ENCODE measurements around the gene SCGB2A2. TPM values are rescaled to one million over a fixed set of nuclear protein-coding genes. Genes with fewer than 3 reads are reported as not detected.
A peak's percentile ranks its signal among the peaks of the same experiment; 100 is the strongest.

Gene SCGB2A2
- total and polyA plus RNA-seq, 10 of the 15 experiments (the other 5 are each of a cell fraction or from before 2014, with no cell fraction given) = not detected

DNA sequence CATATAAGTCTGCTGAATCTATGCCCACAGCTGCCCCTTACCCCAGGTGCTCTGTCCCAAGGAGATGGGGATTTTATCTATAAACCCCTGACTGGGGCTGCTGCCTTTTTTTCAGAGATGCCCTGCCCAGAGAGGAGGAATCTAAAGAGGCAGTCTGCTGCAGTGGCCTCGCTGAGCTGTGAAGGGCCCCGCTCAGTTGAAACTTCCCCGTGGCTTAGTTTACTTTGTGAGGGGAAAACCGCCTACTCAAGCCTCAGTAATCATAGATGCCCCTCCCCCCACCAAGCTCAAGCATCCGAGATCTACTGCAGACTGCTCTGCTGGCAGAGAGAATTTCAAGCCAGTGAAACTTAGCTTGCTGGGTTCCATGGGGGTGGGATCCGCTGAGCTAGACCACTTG is 36.3 kb downstream of the SCGB2A2 start:
- Histone ChIP-seq H3K4me3 (no peak overlapping the region), H2AFZ (ENCODE audit: control insufficient read depth, low read depth, low read length) (no peak overlapping the region), H3K4me1 (ENCODE audit: control insufficient read depth, insufficient read depth, low read length) (no peaks in the 10 kb centered on the region), H3K9me3 (replicated peaks; ENCODE audit: control insufficient read depth, insufficient read depth, low read length) (no peaks in the 10 kb centered on the region), H4K20me1 (ENCODE audit: control insufficient read depth, insufficient read depth) (no peaks in the 10 kb centered on the region), H3K4me2 (ENCODE audit: control insufficient read depth, insufficient read depth) (no peak overlapping the region), H3K36me3 (ENCODE audit: control insufficient read depth in 2 of 2, insufficient read depth in 2 of 2, low read length in 1 of 2) (no peaks in the 10 kb centered on the region), H3K27ac (ENCODE audit: control insufficient read depth, insufficient read depth) (no peak overlapping the region), H3K27me3 (replicated peaks in 1 of 2; ENCODE audit: control insufficient read depth in 2 of 2, insufficient read depth in 2 of 2, low read length in 1 of 2) (no peaks in the 10 kb centered on the region; a peak in 1 of 4 replicates), H3K79me2 (ENCODE audit: control insufficient read depth, insufficient read depth, low read length) (no peaks in the 10 kb centered on the region), H3K9ac (ENCODE audit: control insufficient read depth, insufficient read depth, low read length) (no peak overlapping the region)
- CTCF ChIA-PET = interaction anchor here (1.0 to 1.5 kb wide), 5 partner anchors 60 to 509 kb away, joined by 3 to 7 read pairs (median 4); no protein-coding TSS in a partner anchor
- no TSS peak for BruUV-seq (replicated peaks)
- POLR2A ChIA-PET = no interaction called here
- no peak for FAIRE-seq
- intact Hi-C loops (cut with micrococcal nuclease; ENCODE audit: unreplicated experiment) (no loop called here), in situ Hi-C loops (cut with MboI) (no loop called here)
- RAD21 ChIA-PET (ENCODE audit: unreplicated experiment) = interaction anchor here (1.2 kb wide), 1 partner anchor 10 kb away, joined by 3 read pairs; no protein-coding TSS in a partner anchor
- 14% methylated on average over 6 of the region's 6 CpGs for WGBS (ENCODE audit: insufficient coverage, insufficient replicate concordance, low lambda C conversion rate, missing lambda C conversion rate)
- ATAC-seq = peak; percentile 62
- SMC1A ChIA-PET (ENCODE audit: uncharacterized antibody, unreplicated experiment) = interaction anchor here (0.7 to 1.7 kb wide), 4 partner anchors 9 to 88 kb away, joined by 3 to 5 read pairs (median 4); no protein-coding TSS in a partner anchor
- no peak for DNase-seq (ENCODE audit: low read depth, low spot score)
- TF ChIP-seq NR2C2 (IDR thresholded peaks at IDR 0.05; ENCODE audit: borderline replicate concordance, control insufficient read depth, insufficient read length, low read depth) = no peak
- TF ChIP-seq, protein P1, sequence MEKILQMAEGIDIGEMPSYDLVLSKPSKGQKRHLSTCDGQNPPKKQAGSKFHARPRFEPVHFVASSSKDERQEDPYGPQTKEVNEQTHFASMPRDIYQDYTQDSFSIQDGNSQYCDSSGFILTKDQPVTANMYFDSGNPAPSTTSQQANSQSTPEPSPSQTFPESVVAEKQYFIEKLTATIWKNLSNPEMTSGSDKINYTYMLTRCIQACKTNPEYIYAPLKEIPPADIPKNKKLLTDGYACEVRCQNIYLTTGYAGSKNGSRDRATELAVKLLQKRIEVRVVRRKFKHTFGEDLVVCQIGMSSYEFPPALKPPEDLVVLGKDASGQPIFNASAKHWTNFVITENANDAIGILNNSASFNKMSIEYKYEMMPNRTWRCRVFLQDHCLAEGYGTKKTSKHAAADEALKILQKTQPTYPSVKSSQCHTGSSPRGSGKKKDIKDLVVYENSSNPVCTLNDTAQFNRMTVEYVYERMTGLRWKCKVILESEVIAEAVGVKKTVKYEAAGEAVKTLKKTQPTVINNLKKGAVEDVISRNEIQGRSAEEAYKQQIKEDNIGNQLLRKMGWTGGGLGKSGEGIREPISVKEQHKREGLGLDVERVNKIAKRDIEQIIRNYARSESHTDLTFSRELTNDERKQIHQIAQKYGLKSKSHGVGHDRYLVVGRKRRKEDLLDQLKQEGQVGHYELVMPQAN (conservative IDR thresholded peaks at IDR 0.05) = no peak
- no peak for TF ChIP-seq TBL1XR1 (IDR thresholded peaks at IDR 0.05; ENCODE audit: low read depth, low read length)
- TF ChIP-seq, protein P2, sequence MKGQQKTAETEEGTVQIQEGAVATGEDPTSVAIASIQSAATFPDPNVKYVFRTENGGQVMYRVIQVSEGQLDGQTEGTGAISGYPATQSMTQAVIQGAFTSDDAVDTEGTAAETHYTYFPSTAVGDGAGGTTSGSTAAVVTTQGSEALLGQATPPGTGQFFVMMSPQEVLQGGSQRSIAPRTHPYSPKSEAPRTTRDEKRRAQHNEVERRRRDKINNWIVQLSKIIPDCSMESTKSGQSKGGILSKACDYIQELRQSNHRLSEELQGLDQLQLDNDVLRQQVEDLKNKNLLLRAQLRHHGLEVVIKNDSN (IDR thresholded peaks at IDR 0.05; ENCODE audit: borderline replicate concordance, extremely low read length, insufficient read depth, low read depth, low read length) = no peak
- TF ChIP-seq, protein P3, sequence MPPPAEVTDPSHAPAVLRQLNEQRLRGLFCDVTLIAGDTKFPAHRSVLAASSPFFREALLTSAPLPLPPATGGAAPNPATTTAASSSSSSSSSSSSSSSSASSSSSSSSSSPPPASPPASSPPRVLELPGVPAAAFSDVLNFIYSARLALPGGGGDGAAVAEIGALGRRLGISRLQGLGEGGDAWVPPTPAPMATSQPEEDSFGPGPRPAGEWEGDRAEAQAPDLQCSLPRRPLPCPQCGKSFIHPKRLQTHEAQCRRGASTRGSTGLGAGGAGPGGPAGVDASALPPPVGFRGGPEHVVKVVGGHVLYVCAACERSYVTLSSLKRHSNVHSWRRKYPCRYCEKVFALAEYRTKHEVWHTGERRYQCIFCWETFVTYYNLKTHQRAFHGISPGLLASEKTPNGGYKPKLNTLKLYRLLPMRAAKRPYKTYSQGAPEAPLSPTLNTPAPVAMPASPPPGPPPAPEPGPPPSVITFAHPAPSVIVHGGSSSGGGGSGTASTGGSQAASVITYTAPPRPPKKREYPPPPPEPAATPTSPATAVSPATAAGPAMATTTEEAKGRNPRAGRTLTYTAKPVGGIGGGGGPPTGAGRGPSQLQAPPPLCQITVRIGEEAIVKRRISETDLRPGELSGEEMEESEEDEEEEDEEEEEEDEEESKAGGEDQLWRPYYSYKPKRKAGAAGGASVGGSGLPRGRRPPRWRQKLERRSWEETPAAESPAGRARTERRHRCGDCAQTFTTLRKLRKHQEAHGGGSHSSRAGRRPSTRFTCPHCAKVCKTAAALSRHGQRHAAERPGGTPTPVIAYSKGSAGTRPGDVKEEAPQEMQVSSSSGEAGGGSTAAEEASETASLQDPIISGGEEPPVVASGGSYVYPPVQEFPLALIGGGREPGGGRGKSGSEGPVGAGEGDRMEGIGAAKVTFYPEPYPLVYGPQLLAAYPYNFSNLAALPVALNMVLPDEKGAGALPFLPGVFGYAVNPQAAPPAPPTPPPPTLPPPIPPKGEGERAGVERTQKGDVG (CRISPR knock-in tag; IDR thresholded peaks at IDR 0.05) = no peak
- no peak for TF ChIP-seq EZH2 (IDR thresholded peaks at IDR 0.05; ENCODE audit: borderline replicate concordance, control insufficient read depth, low read depth, low read length)
- no peak for TF ChIP-seq SMAD5 (IDR thresholded peaks at IDR 0.05; ENCODE audit: low read depth)
- TF ChIP-seq, protein P4, sequence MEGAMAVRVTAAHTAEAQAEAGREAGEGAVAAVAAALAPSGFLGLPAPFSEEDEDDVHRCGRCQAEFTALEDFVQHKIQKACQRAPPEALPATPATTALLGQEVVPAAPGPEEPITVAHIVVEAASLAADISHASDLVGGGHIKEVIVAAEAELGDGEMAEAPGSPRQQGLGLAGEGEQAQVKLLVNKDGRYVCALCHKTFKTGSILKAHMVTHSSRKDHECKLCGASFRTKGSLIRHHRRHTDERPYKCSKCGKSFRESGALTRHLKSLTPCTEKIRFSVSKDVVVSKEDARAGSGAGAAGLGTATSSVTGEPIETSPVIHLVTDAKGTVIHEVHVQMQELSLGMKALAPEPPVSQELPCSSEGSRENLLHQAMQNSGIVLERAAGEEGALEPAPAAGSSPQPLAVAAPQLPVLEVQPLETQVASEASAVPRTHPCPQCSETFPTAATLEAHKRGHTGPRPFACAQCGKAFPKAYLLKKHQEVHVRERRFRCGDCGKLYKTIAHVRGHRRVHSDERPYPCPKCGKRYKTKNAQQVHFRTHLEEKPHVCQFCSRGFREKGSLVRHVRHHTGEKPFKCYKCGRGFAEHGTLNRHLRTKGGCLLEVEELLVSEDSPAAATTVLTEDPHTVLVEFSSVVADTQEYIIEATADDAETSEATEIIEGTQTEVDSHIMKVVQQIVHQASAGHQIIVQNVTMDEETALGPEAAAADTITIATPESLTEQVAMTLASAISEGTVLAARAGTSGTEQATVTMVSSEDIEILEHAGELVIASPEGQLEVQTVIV (IDR thresholded peaks at IDR 0.05; ENCODE audit: borderline replicate concordance, partially characterized antibody) = no peak
- TF ChIP-seq, protein P5, sequence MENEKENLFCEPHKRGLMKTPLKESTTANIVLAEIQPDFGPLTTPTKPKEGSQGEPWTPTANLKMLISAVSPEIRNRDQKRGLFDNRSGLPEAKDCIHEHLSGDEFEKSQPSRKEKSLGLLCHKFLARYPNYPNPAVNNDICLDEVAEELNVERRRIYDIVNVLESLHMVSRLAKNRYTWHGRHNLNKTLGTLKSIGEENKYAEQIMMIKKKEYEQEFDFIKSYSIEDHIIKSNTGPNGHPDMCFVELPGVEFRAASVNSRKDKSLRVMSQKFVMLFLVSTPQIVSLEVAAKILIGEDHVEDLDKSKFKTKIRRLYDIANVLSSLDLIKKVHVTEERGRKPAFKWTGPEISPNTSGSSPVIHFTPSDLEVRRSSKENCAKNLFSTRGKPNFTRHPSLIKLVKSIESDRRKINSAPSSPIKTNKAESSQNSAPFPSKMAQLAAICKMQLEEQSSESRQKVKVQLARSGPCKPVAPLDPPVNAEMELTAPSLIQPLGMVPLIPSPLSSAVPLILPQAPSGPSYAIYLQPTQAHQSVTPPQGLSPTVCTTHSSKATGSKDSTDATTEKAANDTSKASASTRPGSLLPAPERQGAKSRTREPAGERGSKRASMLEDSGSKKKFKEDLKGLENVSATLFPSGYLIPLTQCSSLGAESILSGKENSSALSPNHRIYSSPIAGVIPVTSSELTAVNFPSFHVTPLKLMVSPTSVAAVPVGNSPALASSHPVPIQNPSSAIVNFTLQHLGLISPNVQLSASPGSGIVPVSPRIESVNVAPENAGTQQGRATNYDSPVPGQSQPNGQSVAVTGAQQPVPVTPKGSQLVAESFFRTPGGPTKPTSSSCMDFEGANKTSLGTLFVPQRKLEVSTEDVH (IDR thresholded peaks at IDR 0.05; ENCODE audit: low read depth, partially characterized antibody) = no peak
- TF ChIP-seq BMI1 (IDR thresholded peaks at IDR 0.05; ENCODE audit: borderline replicate concordance) = no peak
